ENCODE data around the gene FAM53B. TPM values are rescaled to one million over a fixed set of nuclear protein-coding genes. Genes with fewer than 3 reads are reported as not detected.

Gene FAM53B
- total and polyA plus RNA-seq, 2 experiments from 2014 or later = 2.1 to 10.1 TPM

DNA sequence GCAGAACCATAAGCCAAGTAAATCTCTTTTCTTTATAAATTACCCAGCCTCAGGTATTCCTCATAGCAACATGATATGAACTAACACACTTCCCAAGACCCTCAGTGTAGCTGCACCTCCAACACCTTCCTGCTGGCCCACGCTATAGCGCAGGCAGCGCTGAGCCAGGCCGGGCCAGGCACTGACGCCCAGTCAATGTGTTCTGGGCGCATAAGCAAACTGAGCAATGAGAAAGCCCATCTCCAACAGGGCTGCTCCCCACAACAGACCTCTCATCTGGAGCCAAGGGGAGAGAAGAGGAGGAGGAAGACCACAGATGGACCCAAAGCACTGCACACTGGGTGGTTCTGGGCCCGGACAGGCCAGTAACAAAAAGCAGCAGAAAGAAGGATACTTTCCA lies 40.8 kb downstream of the FAM53B start:
- no peaks in the 10 kb centered on the region for H3K27me3 ChIP-seq (replicated peaks; ENCODE audit: insufficient read depth)
- no peak overlapping the region for H2AFZ ChIP-seq
- H3K79me2 ChIP-seq (ENCODE audit: insufficient read depth) = no peaks in the 10 kb centered on the region
- H3K36me3 ChIP-seq (ENCODE audit: low read depth) = no peaks in the 10 kb centered on the region
- H3K9me3 ChIP-seq (ENCODE audit: low read depth) = no peaks in the 10 kb centered on the region
- no peaks in the 10 kb centered on the region for H4K20me1 ChIP-seq (ENCODE audit: insufficient read depth)
- H3K4me1 ChIP-seq (ENCODE audit: insufficient read depth) = no peaks in the 10 kb centered on the region
- H3K9ac ChIP-seq = no peak overlapping the region
- no peak overlapping the region for H3K27ac ChIP-seq
- H3K9me2 ChIP-seq (ENCODE audit: insufficient read depth) = no peaks in the 10 kb centered on the region
- in situ Hi-C loops (cut with MboI) = no loop called here
- no peak overlapping the region for H3K4me3 ChIP-seq
- H3F3A ChIP-seq (ENCODE audit: insufficient read depth) = no peaks in the 10 kb centered on the region
- TF ChIP-seq EZH2 (IDR thresholded peaks at IDR 0.05; ENCODE audit: insufficient read depth, poor library complexity, severe bottlenecking) (no peak), EZH2phosphoT487 (IDR thresholded peaks at IDR 0.05; ENCODE audit: insufficient read depth, low read depth) (no peak)
- H3K4me2 ChIP-seq (ENCODE audit: unreplicated experiment) = no peak overlapping the region
- WGBS, 2 experiments (ENCODE audit: low coverage in 1 of 2, low lambda C conversion rate in 2 of 2, missing lambda C conversion rate in 2 of 2) = 73 to 77% methylated on average over 7 of the region's 7 CpGs
- no peak for DNase-seq

DNA sequence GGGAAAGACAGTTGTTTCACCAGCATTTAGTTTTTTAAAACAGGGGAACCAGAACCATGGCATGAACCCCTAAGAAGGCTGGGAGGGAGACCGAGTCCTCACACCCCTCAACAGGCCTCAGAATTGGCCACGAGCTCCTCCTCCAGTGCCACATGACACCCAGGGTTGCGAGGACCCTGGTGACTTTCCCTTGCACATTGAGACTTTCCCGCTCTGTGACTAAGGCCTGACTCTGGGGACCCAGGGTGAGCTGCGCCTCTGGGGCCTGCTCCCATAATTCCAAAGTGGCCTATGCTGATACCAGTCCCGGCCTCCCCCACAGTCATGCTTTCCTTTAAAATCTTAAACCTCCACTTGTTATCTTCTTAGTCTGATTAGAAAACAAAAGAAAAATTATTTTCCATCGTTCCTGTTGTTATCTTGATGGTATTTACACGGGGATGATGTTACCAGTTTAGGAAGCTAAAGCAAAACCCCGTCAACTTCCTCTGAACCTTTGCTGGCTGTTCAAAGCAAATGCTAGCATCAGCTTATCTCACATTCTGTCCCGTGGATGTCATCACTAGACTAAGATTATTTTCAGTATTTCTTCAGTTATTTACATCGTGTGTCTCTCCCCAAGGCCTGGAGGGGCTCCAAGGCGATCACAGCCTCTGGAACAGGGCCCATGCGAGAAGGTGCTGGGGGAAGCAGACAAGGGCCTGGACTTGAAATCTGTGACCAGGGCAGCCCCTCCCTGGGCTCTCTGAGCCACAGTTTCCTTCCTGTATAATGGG lies 42.1 kb downstream of the FAM53B start:
- H3K27ac ChIP-seq = no peak overlapping the region
- no peaks in the 10 kb centered on the region for H3K36me3 ChIP-seq (ENCODE audit: low read depth)
- TF ChIP-seq EZH2phosphoT487 (IDR thresholded peaks at IDR 0.05; ENCODE audit: insufficient read depth, low read depth) (no peak), EZH2 (IDR thresholded peaks at IDR 0.05; ENCODE audit: insufficient read depth, poor library complexity, severe bottlenecking) (no peak)
- H3K9me2 ChIP-seq (ENCODE audit: insufficient read depth) = no peaks in the 10 kb centered on the region
- H3K27me3 ChIP-seq (replicated peaks; ENCODE audit: insufficient read depth) = no peaks in the 10 kb centered on the region
- no peaks in the 10 kb centered on the region for H4K20me1 ChIP-seq (ENCODE audit: insufficient read depth)
- no peaks in the 10 kb centered on the region for H3K4me1 ChIP-seq (ENCODE audit: insufficient read depth)
- no peak overlapping the region for H3K9ac ChIP-seq
- H3K79me2 ChIP-seq (ENCODE audit: insufficient read depth) = no peaks in the 10 kb centered on the region
- H3K4me2 ChIP-seq (ENCODE audit: unreplicated experiment) = no peak overlapping the region
- H3F3A ChIP-seq (ENCODE audit: insufficient read depth) = no peaks in the 10 kb centered on the region
- no peak for DNase-seq
- 89% methylated on average over 13 of the region's 13 CpGs for WGBS, 2 experiments (ENCODE audit: low coverage in 1 of 2, low lambda C conversion rate in 2 of 2, missing lambda C conversion rate in 2 of 2)
- H3K4me3 ChIP-seq = no peak overlapping the region
- in situ Hi-C loops (cut with MboI) = no loop called here
- H3K9me3 ChIP-seq (ENCODE audit: low read depth) = no peaks in the 10 kb centered on the region
- no peak overlapping the region for H2AFZ ChIP-seq

- Histone ChIP-seq H3F3A (ENCODE audit: insufficient read depth) (no peaks in the 10 kb centered on the region), H3K9ac (no peak overlapping the region), H2AFZ (no peak overlapping the region), H3K4me1 (ENCODE audit: insufficient read depth) (no peaks in the 10 kb centered on the region), H3K4me3 (no peak overlapping the region), H3K36me3 (ENCODE audit: low read depth) (no peaks in the 10 kb centered on the region), H3K79me2 (ENCODE audit: insufficient read depth) (no peaks in the 10 kb centered on the region), H3K4me2 (ENCODE audit: unreplicated experiment) (no peak overlapping the region), H4K20me1 (ENCODE audit: insufficient read depth) (no peaks in the 10 kb centered on the region), H3K27ac (no peak overlapping the region), H3K27me3 (replicated peaks; ENCODE audit: insufficient read depth) (no peaks in the 10 kb centered on the region), H3K9me3 (ENCODE audit: low read depth) (no peaks in the 10 kb centered on the region), H3K9me2 (ENCODE audit: insufficient read depth) (no peaks in the 10 kb centered on the region)
- peak; percentile 14 for DNase-seq
- 59 to 73% methylated on average over 6 of the region's 6 CpGs for WGBS, 2 experiments (ENCODE audit: low coverage in 1 of 2, low lambda C conversion rate in 2 of 2, missing lambda C conversion rate in 2 of 2)
- in situ Hi-C loops (cut with MboI) = no loop called here
- TF ChIP-seq EZH2phosphoT487 (IDR thresholded peaks at IDR 0.05; ENCODE audit: insufficient read depth, low read depth) (no peak), EZH2 (IDR thresholded peaks at IDR 0.05; ENCODE audit: insufficient read depth, poor library complexity, severe bottlenecking) (no peak)
Measured at GRCh38 chr10:124701435-124701834, 42.7 kb downstream of the FAM53B start.

DNA sequence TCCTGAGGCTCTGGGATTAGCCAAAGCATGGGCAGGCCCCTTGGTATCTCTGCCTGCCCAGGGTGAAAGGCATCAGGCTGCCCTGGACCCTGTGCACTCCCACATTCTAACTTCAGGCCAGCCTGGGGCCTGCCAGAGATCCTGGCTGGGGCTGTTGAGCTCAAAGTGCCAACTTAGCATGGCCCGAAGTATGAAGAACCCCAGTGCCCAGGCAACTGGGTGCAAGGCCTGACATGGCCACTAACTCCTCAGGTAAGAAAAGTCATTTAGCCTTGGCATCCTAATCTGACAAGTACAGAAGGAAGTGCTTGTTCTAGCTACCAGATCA lies 43.2 kb downstream of the FAM53B start:
- Histone ChIP-seq H3K4me2 (ENCODE audit: unreplicated experiment) (no peak overlapping the region), H2AFZ (no peak overlapping the region)

More for the DNA sequence above, 43.2 kb downstream of the FAM53B start:
- Histone ChIP-seq H3K36me3 (ENCODE audit: low read depth) (no peaks in the 10 kb centered on the region), H3K9ac (no peak overlapping the region), H3F3A (ENCODE audit: insufficient read depth) (no peaks in the 10 kb centered on the region), H3K9me3 (ENCODE audit: low read depth) (no peaks in the 10 kb centered on the region), H3K27ac (no peak overlapping the region), H3K27me3 (replicated peaks; ENCODE audit: insufficient read depth) (no peaks in the 10 kb centered on the region), H3K79me2 (ENCODE audit: insufficient read depth) (no peaks in the 10 kb centered on the region), H3K4me1 (ENCODE audit: insufficient read depth) (no peaks in the 10 kb centered on the region), H4K20me1 (ENCODE audit: insufficient read depth) (no peaks in the 10 kb centered on the region), H3K9me2 (ENCODE audit: insufficient read depth) (no peaks in the 10 kb centered on the region), H3K4me3 (no peak overlapping the region)
- no peak for TF ChIP-seq EZH2phosphoT487 (IDR thresholded peaks at IDR 0.05; ENCODE audit: insufficient read depth, low read depth)
- TF ChIP-seq EZH2 (IDR thresholded peaks at IDR 0.05; ENCODE audit: insufficient read depth, poor library complexity, severe bottlenecking) = no peak
- DNase-seq = no peak
- in situ Hi-C loops (cut with MboI) = no loop called here
- WGBS, 2 experiments (ENCODE audit: low coverage in 1 of 2, low lambda C conversion rate in 2 of 2, missing lambda C conversion rate in 2 of 2) = 92 to 100% methylated on average over 1 of the region's 1 CpG
